DMS153 (cell line): Measurements from ENCODE around the gene CTAGE15.
"Not testable (repeated sequence)": the region's sequence is repeated elsewhere in the genome, so short reads cannot be mapped to it uniquely, and the experiment has no call there.

ENCODE experiments used
- DNase-seq: peaks from one replicate; lab custom pipeline; 2025; lab: John Stamatoyannopoulos, UW

CTAGE15 gene, protein sequence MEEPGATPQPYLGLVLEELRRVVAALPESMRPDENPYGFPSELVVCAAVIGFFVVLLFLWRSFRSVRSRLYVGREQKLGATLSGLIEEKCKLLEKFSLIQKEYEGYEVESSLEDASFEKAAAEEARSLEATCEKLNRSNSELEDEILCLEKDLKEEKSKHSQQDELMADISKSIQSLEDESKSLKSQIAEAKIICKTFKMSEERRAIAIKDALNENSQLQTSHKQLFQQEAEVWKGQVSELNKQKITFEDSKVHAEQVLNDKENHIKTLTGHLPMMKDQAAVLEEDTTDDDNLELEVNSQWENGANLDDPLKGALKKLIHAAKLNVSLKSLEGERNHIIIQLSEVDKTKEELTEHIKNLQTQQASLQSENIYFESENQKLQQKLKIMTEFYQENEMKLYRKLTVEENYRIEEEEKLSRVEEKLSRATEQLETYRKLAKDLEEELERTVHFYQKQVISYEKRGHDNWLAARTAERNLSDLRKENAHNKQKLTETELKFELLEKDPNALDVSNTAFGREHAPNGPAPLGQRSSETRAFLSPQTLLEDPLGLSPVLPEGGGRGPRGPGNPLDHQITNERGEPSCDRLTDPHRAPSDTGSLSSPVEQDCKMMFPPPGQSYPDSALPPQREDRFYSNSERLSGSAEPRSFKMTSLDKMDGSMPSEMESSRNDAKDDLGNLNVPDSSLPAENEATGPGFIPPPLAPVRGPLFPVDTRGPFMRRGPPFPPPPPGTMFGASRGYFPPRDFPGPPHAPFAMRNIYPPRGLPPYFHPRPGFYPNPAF

DNA sequence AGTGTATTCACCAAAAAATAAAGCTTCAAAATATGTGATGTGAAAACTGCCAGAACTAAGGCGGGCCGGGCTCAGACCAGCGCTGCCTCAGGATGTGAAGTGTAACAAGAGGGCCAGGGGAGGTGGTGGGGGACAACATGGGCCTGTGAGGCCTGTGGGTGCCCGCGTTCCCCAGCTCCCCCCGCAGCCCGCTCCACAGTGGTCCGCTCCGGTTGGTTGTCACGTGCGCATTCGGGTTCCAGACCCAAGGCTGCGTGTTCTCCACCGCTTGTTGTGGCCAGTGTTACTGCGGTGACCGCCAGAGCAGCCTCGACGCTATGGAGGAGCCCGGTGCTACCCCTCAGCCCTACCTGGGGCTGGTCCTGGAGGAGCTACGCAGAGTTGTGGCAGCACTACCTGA is at the start of gene CTAGE15:
CTAGE15 (plus strand) TSS at position 301 of the 400 bp plus-strand sequence; CDS start at position 318, 17 bp downstream.
- DNase-seq, result not testable (repeated sequence)

DNA sequence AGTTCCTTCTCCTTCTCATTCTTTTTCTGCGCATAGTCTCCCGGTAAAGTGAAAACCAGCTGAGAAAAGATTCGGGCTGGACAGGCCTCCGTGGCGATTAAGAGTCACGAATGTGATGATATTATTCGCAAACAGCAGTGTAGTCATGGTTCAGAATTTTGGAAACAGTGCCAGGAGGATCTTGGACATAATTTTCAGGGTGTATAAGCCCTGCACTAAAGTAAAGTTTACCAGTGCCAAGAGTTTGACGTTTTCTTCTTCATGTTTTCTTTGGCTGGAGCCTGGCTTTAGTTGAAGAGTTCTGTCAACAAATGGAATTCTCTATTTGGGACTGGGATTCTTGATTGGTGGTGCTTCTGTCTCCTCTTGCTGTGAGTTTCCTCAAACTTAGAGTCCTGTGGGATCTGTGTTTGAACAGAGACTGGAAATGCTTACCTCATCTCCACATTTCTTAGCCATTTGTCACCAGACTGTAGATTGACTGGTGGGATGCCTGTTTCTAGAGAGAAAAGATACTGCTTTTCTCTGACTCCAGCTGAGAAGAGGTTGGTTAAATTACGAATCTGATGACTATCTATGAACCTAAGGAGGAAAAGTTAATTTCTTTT is 49.2 kb upstream of the CTAGE15 start:
- not testable (repeated sequence) for DNase-seq

DNA sequence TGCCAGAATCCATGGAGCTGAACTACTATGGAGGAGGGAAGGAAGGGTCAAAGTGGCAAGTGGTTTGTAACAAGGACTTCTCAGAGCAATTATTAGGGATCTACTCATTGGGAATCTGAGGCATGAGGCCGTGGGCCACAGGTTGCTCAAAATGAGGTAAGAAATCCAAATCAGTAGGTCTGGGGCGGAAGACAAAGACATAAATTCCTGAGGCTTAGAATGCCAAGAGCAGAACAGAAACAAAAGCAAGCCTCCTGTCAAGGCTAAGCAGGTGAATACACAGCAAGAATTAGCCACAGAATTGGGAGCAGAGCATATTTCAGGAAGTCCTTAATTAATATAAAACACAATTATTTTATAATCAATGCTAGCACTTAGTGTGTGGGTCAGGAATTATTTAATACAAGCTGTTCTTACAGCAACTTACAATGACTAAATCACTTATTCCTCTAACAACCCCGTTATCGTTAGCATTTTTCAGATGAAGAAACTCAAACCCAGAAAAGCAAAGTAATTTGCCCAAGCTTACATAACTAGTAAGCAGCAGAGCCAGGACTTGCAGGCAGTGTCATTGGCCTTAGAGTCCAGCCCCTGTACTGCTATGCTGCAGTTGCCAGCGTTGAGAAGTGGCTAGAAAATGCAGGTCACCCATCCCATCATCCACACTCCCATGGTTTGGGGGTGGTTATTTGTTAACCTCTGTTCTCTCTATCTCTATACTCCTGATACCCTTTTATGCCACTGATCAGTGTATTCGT is 40.3 kb upstream of the CTAGE15 start:
- DNase-seq, result not testable (repeated sequence)

DNA sequence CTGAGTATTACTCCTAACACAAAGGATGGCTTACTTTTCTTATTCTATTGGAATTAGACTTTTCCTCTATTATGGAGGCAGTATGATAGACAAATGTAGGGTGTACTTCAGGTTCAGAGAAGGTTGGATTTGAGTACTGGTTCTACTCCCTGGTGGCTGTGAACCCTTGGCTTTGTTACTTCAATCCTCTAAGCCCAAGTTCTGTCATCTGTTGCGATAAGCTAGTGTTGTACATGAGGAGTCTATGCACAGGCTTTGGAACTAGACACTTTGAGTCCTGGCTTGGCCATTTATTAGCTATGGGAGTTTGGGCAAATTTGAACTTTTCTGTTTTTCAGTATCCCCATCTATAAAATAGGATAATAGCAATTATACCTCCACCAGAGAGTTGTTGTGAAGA is 39.7 kb upstream of the CTAGE15 start:
- DNase-seq, result not testable (repeated sequence)

DNA sequence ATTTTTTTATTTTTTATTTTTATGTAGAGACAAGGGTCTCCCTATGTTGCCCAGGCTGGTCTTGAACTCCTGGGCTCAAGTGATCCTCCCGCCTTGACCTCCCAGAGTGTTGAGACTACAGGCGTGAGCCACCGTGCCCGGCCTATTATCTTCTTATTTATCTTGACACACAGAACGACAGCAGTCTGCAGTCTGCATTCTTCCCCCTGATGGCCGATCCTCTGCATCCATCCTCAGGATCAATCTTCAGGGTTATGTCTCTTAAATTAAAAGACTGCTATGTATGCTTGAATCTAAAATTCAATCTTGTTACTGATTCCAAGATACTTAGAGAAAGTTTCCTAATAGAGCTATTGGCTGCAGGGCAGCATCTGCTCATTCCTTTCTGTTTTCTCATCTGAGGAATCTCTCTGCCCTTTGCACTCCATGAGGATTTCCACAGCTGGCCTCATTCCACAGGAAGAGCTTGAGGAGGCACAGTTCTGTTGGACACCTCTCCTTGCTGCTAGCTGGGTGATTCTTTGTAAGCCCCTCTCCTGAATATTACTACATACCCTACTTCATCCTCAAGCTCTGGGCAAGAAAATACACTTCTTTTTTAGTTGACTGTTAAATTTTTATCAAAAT is 38.3 kb upstream of the CTAGE15 start:
- DNase-seq, result not testable (repeated sequence)

DNA sequence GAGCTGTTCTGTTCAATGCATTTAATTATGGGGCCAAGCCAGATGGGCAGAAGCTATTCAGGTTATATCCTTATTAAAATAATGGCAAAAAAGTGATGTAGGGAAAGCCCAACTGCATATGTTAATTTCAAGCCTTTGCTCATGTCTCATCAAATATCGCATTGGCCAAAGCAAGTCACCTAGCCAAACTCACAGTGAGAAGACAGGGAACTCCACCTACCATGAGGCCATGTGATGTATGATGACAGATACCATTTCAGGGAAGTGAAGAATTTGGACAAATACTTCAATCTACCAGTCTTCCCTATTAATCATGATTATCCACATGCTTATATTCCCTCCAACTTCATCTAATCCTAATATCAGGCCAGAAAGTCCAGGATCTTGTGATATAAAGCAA is 35.2 kb upstream of the CTAGE15 start:
- DNase-seq, result not testable (repeated sequence)

DNA sequence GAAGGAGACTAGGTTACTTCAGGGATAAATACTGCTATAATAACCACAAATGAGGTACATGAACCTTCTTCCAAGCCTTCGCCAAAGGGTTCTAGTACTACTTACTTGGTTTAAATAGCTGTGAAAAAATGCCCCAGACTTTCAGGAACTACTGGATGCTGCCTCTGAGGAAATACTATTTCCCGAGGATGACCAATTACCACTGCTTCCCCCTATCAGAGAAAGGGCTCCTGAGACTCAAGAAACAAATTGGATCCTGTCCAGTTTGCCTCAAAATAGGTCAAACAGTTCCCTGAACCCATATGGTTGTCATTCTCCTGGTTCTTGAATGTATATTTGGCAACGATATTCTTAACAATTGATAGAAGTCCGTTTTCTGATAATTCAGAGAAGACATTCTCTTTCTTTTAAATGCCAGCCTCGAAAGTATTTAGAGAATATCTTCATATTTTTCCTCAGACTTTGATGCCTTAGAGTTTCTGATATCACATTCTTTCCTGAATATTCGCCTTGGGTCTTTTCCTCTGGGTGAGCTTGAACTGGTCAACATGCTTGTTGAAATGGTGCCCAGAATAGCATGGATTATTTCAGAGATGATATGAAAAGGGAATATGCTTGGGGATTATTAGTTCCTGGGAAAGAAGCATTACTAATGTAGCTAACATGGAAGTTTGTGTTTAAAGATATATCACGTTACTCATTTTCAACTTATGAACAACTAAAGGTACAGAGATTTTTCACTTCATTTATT is 28.1 kb upstream of the CTAGE15 start:
- not testable (repeated sequence) for DNase-seq

DNA sequence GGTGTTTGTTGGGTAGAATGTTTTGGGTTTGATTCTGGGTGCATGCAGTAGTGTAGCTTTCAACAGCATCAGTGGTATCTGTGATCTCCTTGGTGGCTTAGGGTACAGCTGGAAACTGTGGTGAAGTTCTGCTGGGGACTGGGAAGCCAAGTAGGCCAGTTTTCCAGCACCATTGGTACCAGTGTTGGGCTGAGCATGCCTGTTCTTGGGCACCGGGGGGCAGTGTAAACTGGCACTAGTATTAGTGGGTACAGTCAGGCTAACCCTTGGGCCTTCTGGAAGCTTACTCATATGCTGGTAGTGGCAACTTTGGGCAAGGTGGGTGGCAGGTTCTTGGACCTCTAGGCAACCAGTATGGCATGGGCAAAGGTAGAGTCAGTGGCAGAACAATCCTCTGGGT is 15.6 kb upstream of the CTAGE15 start:
- not testable (repeated sequence) for DNase-seq

DNA sequence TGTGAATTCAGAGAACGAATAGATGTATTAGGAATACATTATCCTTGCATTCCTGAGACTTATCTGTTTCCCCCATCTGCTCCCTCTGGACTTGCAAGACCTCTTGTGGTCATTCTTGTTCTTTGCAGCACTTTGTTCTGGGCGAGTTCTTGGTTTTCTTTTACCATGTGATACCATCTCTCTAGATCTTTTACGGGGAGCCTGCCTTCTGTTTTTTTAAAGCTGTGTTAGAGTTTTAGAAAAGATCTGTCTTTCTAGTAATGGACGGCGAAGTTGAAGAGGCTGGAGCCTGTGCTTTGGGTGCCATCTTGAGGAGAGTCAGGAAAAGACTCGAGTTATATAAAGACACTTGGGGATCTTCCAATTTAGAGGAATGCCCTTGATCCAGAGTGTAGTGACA is 8.3 kb upstream of the CTAGE15 start:
- not testable (repeated sequence) for DNase-seq

DNA sequence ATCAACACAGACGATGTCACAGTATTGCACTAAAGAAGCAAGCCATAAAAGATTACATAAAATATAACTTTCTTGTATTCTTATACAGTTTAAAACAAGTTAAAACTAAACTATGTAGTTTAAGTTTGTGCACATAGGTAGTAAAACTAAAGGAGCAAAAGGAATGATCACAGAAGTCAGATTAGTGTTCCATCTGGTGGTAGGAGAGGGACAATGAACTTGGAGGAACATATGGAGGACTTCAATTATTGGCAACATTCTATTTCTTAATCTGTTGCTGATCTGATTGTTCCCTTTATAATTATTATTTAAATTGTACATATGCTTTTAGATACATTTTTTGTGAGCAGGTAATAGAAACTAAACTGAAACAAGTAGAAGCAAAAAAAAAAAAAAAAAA is 5.6 kb upstream of the CTAGE15 start:
- DNase-seq, result not testable (repeated sequence)

DNA sequence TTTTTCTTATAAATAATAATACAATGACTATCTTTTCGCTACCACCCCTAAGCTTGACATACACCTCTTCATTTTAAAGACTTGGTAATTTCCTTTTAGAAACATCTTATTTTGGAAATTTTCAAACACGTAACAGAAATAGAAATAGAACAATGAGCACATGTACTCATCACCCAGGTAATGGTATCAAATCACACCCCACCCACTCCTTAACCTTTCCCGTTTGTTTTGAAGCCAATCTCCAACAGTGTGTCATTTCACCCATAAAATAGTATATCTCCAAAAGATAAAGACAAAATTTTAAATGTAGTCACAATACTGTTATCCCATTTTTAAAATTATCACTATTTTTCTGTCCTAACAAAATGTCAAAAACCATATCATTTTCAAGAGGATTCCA is 16.6 kb downstream of the CTAGE15 start:
- DNase-seq, result not testable (repeated sequence)

DNA sequence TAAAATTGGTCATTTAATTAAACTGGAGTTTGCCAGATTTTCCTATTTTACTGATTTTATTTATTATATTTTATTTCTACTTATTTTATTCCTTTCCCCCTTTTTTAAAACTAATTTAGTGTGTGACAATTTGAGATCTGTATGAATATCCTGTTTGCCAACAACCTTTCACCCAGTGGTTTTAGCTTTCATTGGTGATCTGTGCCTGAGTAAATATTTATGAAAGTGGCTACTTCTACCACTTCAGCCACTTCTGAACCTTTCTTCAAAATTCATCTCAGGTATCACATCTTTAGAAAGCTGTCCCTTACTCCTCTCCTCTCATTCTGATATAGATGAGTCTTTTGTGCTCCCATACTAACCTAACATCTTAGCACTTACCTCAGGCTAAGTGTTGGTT is 18.3 kb downstream of the CTAGE15 start:
- DNase-seq, result not testable (repeated sequence)

DNA sequence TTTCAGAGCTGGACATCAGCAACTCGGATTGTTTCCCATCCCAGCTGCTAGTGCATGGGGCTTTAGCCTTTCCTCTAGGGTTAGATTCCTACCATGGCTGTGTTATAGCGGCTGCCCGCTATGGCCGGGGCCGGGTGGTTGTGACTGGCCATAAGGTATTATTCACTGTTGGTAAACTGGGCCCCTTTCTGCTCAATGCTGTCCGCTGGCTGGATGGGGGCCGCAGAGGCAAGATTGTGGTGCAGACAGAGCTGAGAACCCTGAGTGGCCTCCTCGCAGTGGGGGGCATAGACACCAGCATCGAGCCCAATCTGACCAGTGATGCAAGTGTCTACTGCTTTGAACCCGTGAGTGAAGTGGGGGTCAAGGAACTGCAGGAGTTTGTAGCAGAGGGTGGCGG is 26.5 kb downstream of the CTAGE15 start:
- DNase-seq, result not testable (repeated sequence)

DNA sequence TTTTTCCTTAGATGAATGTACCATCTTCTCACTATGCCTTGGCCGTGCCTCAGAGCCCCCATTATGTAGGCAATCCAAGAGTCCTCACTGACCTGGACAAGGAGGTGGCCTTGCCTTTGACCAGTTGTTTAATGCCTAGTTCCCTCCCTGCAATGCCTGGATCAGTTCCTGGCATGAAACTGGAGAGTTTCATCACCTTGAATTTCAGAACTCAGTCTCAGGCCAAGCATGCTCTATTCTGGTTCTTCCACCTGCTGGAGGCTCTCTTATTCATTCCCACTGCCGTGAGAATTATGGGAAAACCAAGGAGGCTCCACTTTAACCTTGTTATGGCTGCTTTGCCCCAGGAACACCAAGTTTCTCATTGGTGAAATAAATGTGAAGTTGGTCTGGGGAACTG is 31.9 kb downstream of the CTAGE15 start:
- not testable (repeated sequence) for DNase-seq

DNA sequence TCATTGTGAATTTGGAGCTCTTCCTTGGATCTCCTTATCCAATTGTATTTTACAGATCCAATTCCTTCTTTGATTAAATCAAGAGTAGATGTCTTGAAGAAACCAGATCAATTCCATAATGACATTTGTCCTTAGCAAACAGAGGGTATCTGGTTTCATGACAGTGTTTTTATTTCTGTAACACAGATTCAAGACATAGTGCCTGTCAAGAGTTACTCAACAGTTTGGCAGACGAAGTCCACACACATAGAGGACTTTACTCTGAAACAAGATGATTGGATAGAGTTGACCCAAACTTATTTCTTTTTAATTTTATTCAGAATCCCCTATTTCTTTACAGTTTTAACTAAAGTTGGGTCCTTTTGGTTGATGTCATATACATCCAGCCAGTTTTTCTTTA is 34.5 kb downstream of the CTAGE15 start:
- not testable (repeated sequence) for DNase-seq

DNA sequence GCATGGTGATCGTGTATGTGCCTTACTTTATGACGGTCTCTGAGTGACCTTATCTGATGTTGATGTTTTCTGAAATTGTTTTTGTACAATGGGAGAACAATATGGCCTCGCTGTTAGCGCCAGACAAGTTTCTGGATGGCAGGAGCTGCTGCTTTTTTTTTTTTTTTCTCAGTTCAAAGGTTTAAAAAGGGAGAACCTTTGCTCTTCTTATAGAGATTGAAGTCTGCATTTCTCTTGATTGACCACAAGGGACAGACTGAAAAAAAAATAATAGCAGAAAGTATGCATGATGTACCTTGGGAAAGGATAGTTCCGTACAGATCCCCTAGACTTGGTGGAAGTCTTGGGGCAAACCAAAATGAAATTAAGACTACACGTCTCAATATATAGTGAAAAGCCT is 43.9 kb downstream of the CTAGE15 start:
- not testable (repeated sequence) for DNase-seq

DNA sequence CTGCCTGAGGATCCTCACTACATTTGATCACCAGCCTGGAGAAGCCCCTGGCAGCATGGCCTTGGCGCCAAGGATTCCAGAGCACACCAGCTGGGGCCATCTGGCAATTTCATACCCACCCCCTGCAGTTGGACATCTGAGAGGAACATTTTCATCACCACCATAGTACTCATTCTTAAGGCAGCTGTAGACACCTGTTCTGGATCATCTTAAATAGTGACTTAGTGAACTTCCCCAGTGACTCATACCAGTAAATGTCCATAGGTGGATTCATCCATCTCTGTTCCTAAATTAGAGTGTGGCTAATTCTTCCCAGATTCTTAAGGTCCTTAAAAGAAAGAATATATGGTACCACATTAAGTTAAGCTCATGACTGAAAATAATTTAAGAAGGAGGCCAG is 45.6 kb downstream of the CTAGE15 start:
- DNase-seq, result not testable (repeated sequence)

DNA sequence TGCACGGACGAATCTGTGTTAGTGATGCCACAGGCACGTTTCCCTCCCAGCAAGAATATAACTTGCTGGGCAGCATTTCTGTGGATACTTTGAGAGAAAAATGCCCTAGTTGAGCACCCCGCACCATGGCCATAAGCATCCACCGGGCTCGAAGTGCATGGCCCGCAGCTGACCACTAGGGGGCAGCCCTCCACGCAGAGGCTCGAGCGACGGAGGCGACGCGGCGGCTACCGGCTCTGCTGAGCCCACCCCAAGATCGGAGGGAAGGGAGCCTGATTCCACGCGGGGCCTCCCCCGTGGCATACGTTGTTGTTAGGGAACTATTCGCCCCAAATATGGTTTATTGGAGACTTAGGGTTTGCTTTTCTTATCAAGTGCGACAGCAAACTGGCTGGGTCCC is 48.5 kb downstream of the CTAGE15 start:
- DNase-seq, result not testable (repeated sequence)

DNA sequence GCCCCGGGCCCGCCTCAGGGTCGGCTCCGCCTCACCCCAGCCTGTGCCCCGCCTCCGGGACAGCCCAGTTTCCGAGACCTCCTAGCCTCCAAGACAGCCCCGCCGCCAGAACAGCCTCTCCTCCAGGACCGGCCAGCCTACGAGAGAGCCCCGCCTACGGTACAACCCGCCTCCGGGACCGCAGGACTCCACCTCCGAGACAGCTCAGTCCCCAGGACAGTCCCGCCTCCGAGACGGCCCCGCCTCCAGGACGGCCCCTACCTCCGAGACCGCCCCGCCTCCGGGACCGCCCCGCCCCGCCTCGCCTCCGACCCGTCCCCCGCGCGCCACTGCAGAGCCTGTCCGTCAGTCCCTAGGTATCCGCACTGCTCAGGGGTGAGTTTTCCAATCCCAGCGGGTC is 49.0 kb downstream of the CTAGE15 start, which contains the start of gene TCAF2:
TCAF2 (plus strand) TSS at position 329 of the 400 bp plus-strand sequence.
- DNase-seq, result not testable (repeated sequence)

DNA sequence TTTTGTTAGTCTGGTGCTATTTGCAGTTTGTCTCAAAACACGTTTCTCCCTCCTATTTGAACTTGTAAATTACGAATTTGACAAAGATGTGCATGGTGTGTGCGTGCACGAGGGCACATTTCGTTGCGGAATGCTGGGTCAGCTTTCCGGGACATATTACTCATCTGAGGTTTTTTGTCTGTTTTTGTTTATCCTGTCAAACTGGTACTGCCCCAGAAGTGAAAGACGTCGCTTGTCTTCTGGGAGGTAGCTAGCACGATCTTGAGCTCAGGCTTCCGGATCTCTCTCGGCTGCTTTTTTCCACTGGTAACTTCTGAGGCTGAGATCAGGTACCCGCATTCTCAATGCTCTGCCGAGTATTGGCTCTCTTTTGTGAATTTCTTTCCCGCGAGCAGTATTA is 49.6 kb downstream of the CTAGE15 start:
- not testable (repeated sequence) for DNase-seq
